ENCODE measurements around the gene SIM2. TPM values are rescaled to one million over a fixed set of nuclear protein-coding genes. Genes with fewer than 3 reads are reported as not detected.
A peak's percentile ranks its signal among the peaks of the same experiment; 100 is the strongest.

SIM2 gene
- total and polyA plus RNA-seq, 4 donors: not detected

DNA sequence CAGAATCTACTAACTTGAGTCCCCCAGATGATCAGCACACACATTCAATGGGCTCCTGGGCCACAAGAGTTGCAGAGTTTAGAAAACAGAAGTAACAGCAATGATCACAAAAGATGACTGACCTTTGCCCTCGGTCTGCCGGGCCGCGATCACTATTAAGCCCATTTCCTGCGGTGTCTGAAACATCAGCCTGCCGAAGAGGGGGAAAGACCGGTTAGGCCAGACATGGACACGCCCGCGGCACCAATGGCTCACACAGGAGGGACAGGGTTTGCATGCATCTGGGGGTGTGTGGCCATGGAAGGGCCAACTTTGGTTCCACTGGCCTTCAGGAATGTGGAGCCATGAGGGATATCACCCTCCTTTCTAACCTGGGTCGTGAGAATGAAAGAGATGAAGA, 68.2 kb downstream of the SIM2 start:
- intact Hi-C loops (cut with DNase I): no loop called here

DNA sequence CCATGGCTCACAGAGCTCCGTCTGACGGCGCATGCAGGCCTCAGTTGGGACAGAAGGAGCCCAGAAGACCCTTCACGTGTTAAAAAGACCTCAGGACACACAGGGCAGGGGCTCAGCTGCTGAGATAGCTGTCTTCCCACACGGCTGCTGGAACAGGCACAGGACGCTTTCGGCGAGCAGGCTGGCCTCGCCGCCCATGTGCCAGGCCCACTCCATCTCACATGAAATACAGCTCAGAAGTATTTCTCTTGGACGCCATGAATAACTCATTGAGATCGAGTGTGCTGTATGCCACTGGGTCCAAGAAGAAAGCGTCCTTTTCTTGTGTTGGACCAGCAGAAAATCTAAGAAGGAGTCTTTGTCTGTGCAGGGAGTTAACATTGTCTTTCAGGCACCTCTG, 69.6 kb downstream of the SIM2 start:
- ATAC-seq (ENCODE audit: low FRiP score): peak; percentile 36
- intact Hi-C loops (cut with DNase I): no loop called here
- 67 to 71% methylated on average over 13 of the region's 13 CpGs for whole genome bisulfite sequencing, 2 donors

More for the DNA sequence above, 68.2 kb downstream of the SIM2 start:
- DNase-seq (no peak), ATAC-seq (ENCODE audit: low FRiP score) (no peak)
- H3K27ac ChIP-seq (ENCODE audit: low read depth in 1 of 2, low read length in 2 of 2): no peak overlapping the region
- H3K27me3 ChIP-seq (ENCODE audit: control insufficient read depth in 1 of 2, insufficient read depth in 2 of 2, low read length in 1 of 2): no peaks in the 10 kb centered on the region
- H3K9me3 ChIP-seq (ENCODE audit: control insufficient read depth, low read length): no peaks in the 10 kb centered on the region
- no peak overlapping the region for H3K4me3 ChIP-seq (ENCODE audit: low read length in 2 of 2)
- H3K36me3 ChIP-seq (ENCODE audit: control insufficient read depth in 1 of 2, insufficient read depth in 2 of 2, low read length in 1 of 2): no peaks in the 10 kb centered on the region
- 93 to 94% methylated on average over 11 of the region's 11 CpGs for WGBS, 2 donors
- H3K4me1 ChIP-seq (ENCODE audit: control insufficient read depth in 1 of 2, insufficient read depth in 2 of 2, low read length in 2 of 2): no peaks in the 10 kb centered on the region

DNA sequence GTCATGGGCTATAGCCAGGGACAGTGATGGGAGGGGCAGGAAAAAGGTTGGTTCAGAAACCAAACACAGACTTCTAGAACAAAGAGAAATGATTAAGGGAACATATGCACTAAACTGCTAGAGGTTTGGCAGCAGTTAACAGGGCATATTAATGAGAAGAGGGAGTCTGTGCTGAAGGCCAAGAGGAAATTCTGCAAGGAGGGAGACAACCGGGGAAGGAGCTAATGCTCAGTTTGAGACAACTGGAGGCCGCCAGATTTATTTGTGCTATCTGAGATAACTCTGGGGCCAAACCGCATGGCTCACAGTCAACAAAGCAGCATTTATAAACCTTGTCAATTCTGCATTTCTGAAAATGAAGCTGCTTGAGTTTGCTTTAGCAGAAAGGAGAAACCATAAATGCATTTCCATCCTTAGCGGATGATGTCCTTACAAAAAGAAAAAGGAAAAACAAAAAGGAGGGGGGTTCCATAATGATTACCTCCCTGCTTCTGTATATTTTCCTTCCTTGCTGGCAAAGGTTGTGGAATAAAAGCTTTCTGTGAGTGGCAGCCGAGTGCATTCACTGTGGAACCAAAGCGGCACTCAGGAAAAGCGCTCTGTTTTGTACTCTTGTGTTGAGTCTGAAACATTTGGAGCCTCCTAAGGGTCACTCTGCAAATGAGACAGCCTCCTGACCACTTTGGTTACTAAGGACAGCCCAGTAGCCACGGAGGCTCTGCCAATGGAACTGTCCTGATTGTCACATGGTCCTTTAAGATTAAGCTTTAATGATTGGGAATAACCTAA, 70.3 kb downstream of the SIM2 start:
- no peaks in the 10 kb centered on the region for H3K9me3 ChIP-seq (ENCODE audit: control insufficient read depth, low read length)
- H3K27ac ChIP-seq (ENCODE audit: low read depth in 1 of 2, low read length in 2 of 2): no peak overlapping the region
- no peaks in the 10 kb centered on the region for H3K4me1 ChIP-seq (ENCODE audit: control insufficient read depth in 1 of 2, insufficient read depth in 2 of 2, low read length in 2 of 2)
- ATAC-seq (ENCODE audit: low FRiP score) (no peak), DNase-seq (no peak)
- no peaks in the 10 kb centered on the region for H3K27me3 ChIP-seq (ENCODE audit: control insufficient read depth in 1 of 2, insufficient read depth in 2 of 2, low read length in 1 of 2)
- WGBS, 2 donors: 61 to 72% methylated on average over 8 of the region's 8 CpGs
- no peaks in the 10 kb centered on the region for H3K36me3 ChIP-seq (ENCODE audit: control insufficient read depth in 1 of 2, insufficient read depth in 2 of 2, low read length in 1 of 2)
- intact Hi-C loops (cut with DNase I): no loop called here
- H3K4me3 ChIP-seq (ENCODE audit: low read length in 2 of 2): no peak overlapping the region

More for the DNA sequence above, 69.6 kb downstream of the SIM2 start:
- Histone ChIP-seq H3K4me3 (ENCODE audit: low read length in 2 of 2) (no peak overlapping the region), H3K9me3 (ENCODE audit: control insufficient read depth, low read length) (no peaks in the 10 kb centered on the region), H3K27me3 (ENCODE audit: control insufficient read depth in 1 of 2, insufficient read depth in 2 of 2, low read length in 1 of 2) (no peaks in the 10 kb centered on the region), H3K27ac (ENCODE audit: low read depth in 1 of 2, low read length in 2 of 2) (no peak overlapping the region), H3K4me1 (ENCODE audit: control insufficient read depth in 1 of 2, insufficient read depth in 2 of 2, low read length in 2 of 2) (no peaks in the 10 kb centered on the region), H3K36me3 (ENCODE audit: control insufficient read depth in 1 of 2, insufficient read depth in 2 of 2, low read length in 1 of 2) (no peaks in the 10 kb centered on the region)
- no peak for DNase-seq

DNA sequence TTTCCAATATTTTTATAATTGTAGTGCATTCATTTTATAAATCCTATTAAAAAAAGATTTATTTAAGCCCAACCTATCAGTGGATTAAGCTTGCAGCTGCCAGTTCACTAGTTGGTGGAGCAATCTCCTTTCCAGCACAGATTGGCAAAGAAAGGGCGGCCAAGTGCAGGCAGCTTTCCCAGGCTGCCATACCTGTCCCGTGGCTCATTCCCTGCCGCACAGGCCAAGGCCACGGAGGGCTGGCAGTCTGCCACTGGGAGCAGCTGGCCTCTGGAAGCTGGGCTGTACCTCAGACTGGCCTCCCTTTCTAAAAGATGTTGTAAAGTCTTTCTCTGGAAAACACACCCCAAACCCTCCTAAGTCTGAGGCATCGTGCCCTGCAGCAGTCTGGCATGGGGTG, 74.2 kb downstream of the SIM2 start:
- H3K27me3 ChIP-seq (ENCODE audit: control insufficient read depth in 1 of 2, insufficient read depth in 2 of 2, low read length in 1 of 2): no peaks in the 10 kb centered on the region
- ATAC-seq (ENCODE audit: low FRiP score) (peak; percentile 64), DNase-seq (peak; percentile 85 to 92)
- H3K27ac ChIP-seq (ENCODE audit: low read depth in 1 of 2, low read length in 2 of 2): no peak overlapping the region
- intact Hi-C loops (cut with DNase I): loop anchor here in 1 of 2 donors (10.0 kb wide), 1 partner anchor 152 kb away; no protein-coding TSS in a partner anchor
- no peaks in the 10 kb centered on the region for H3K36me3 ChIP-seq (ENCODE audit: control insufficient read depth in 1 of 2, insufficient read depth in 2 of 2, low read length in 1 of 2)
- no peaks in the 10 kb centered on the region for H3K4me1 ChIP-seq (ENCODE audit: control insufficient read depth in 1 of 2, insufficient read depth in 2 of 2, low read length in 2 of 2)
- no peak overlapping the region for H3K4me3 ChIP-seq (ENCODE audit: low read length in 2 of 2)
- WGBS, 2 donors: 7 to 8% methylated on average over 5 of the region's 5 CpGs
- no peaks in the 10 kb centered on the region for H3K9me3 ChIP-seq (ENCODE audit: control insufficient read depth, low read length)

DNA sequence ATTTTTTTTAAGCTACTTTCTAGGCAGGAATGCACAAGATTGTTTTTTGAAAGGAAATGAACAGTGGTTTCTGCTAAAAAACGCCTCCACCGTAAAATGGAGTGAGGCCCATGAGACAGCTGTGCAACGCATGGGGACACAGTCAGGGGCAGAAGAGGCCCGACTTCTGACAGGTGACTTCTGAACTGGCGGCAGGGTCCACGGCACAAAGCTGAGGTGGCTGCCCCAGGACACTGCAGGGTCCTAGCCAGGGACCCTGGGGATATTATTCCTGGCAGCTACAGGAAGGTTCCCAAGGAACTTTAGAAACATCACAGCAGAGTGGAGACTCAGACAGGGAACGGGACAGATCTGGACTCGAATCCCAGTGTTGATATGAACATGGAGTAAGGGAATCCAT, 75.1 kb downstream of the SIM2 start:
- no peak for DNase-seq
- ATAC-seq (ENCODE audit: low FRiP score): no peak
- no peak overlapping the region for H3K27ac ChIP-seq (ENCODE audit: low read depth in 1 of 2, low read length in 2 of 2)
- H3K36me3 ChIP-seq (ENCODE audit: control insufficient read depth in 1 of 2, insufficient read depth in 2 of 2, low read length in 1 of 2): no peaks in the 10 kb centered on the region
- H3K4me1 ChIP-seq (ENCODE audit: control insufficient read depth in 1 of 2, insufficient read depth in 2 of 2, low read length in 2 of 2): no peaks in the 10 kb centered on the region
- no peaks in the 10 kb centered on the region for H3K27me3 ChIP-seq (ENCODE audit: control insufficient read depth in 1 of 2, insufficient read depth in 2 of 2, low read length in 1 of 2)
- intact Hi-C loops (cut with DNase I): loop anchor here in 1 of 2 donors (10.0 kb wide), 1 partner anchor 151 kb away; no protein-coding TSS in a partner anchor
- H3K4me3 ChIP-seq (ENCODE audit: low read length in 2 of 2): no peak overlapping the region
- no peaks in the 10 kb centered on the region for H3K9me3 ChIP-seq (ENCODE audit: control insufficient read depth, low read length)
- 79 to 92% methylated on average over 8 of the region's 8 CpGs for WGBS, 2 donors

DNA sequence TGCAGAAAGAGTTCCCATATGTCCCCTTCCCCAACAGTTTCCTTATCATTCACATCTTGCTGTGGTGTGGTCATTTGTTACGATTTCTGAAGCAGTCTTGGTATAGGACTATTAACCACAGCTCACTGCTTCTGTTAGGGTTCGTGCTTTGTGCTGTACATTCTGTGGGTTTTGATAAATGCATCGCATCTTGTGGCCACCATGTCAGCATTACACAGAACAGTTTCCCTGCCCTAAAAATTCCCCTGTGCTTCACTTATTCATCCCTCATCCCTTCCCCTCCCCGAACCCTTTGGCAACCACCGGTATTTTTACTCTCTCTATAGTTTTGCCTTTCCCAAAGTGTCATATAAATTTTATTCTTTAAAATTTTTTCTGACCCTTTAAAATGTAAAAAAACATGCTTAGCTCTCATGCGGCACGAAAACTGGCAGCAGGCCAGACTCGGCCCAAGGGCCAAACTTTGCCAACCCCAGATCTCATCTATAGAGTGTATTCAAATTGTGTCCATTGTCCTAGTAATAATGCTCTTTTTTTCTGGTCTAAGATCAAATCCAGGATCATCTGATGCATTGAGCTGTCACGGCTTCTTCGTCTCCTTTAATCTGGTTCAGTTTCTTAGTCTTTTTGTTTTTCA, 78.2 kb downstream of the SIM2 start:
- no peaks in the 10 kb centered on the region for H3K27me3 ChIP-seq (ENCODE audit: control insufficient read depth in 1 of 2, insufficient read depth in 2 of 2, low read length in 1 of 2)
- no peak for DNase-seq
- no peak for ATAC-seq (ENCODE audit: low FRiP score)
- H3K9me3 ChIP-seq (ENCODE audit: control insufficient read depth, low read length): no peaks in the 10 kb centered on the region
- H3K27ac ChIP-seq (ENCODE audit: low read depth in 1 of 2, low read length in 2 of 2): no peak overlapping the region
- H3K36me3 ChIP-seq (ENCODE audit: control insufficient read depth in 1 of 2, insufficient read depth in 2 of 2, low read length in 1 of 2): no peaks in the 10 kb centered on the region
- WGBS, 2 donors: 51 to 53% methylated on average over 10 of the region's 10 CpGs
- no peak overlapping the region for H3K4me3 ChIP-seq (ENCODE audit: low read length in 2 of 2)
- intact Hi-C loops (cut with DNase I): loop anchor here in 1 of 2 donors (10.0 kb wide), 1 partner anchor 148 kb away; no protein-coding TSS in a partner anchor
- H3K4me1 ChIP-seq (ENCODE audit: control insufficient read depth in 1 of 2, insufficient read depth in 2 of 2, low read length in 2 of 2): no peaks in the 10 kb centered on the region

DNA sequence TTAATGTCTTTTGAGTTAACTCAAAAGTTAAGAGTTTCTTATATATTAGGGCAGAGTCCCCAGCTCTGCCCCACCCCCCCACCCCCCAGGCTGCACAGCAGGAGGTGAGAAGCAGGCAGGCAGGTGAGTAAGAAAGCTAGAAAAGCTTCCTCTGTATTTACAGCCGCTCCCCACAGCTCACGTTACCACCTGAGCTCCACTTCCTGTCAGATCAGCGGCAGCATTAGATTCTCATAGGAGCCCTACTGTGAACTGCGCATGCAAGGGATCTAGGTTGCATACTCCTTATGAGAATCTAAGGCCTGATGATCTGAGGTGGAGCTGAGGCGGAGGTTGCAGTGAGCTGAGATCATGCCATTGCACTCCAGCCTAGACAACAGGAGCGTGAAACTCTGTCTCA, 81.9 kb downstream of the SIM2 start:
- H3K27ac ChIP-seq (ENCODE audit: low read depth in 1 of 2, low read length in 2 of 2): no peak overlapping the region
- H3K36me3 ChIP-seq (ENCODE audit: control insufficient read depth in 1 of 2, insufficient read depth in 2 of 2, low read length in 1 of 2): no peaks in the 10 kb centered on the region
- H3K27me3 ChIP-seq (ENCODE audit: control insufficient read depth in 1 of 2, insufficient read depth in 2 of 2, low read length in 1 of 2): no peaks in the 10 kb centered on the region
- ATAC-seq (ENCODE audit: low FRiP score): no peak
- 81 to 96% methylated on average over 6 of the region's 6 CpGs for WGBS, 2 donors
- H3K4me3 ChIP-seq (ENCODE audit: low read length in 2 of 2): no peak overlapping the region
- DNase-seq: no peak
- no peaks in the 10 kb centered on the region for H3K4me1 ChIP-seq (ENCODE audit: control insufficient read depth in 1 of 2, insufficient read depth in 2 of 2, low read length in 2 of 2)
- intact Hi-C loops (cut with DNase I): no loop called here
- no peaks in the 10 kb centered on the region for H3K9me3 ChIP-seq (ENCODE audit: control insufficient read depth, low read length)

DNA sequence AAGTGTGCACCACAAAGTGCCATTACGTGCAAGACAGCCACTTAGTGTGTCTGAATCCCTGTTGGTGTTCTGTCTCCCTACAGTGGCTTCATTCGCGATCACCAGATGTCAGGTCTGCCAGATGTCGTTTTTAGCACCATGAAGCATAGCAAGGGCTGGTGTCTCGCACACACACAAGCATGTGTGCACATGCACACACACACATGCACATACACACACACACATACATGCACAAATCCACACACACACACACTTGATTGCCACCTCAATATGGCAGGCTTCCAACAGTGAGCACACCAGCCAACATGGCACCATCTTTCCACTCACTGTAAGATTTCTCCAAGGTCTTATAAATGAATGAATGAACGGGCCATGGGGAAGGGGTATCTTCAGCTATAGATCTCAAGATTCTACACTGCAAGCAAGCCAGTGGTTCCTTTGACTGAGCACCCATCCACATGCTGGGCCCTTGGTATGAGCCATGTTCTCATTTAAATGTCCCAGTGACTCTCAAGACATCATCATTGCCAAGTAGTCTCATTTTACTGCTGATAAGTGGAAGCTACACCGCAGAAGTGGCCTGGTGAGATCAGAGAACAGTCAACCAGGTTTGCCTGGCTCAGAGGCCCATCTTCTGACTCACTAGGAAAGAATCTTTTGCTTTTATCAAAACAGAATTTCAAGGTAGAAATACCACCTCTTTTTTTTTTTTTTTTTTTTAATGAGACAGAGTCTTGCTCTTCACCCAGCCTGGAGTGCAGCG, 84.9 kb downstream of the SIM2 start:
- no peak overlapping the region for H3K4me3 ChIP-seq (ENCODE audit: low read length in 2 of 2)
- no peaks in the 10 kb centered on the region for H3K36me3 ChIP-seq (ENCODE audit: control insufficient read depth in 1 of 2, insufficient read depth in 2 of 2, low read length in 1 of 2)
- WGBS, 2 donors: 94 to 95% methylated on average over 8 of the region's 8 CpGs
- H3K4me1 ChIP-seq (ENCODE audit: control insufficient read depth in 1 of 2, insufficient read depth in 2 of 2, low read length in 2 of 2): no peaks in the 10 kb centered on the region
- intact Hi-C loops (cut with DNase I): no loop called here
- no peak for DNase-seq
- H3K9me3 ChIP-seq (ENCODE audit: control insufficient read depth, low read length): no peaks in the 10 kb centered on the region
- ATAC-seq (ENCODE audit: low FRiP score): no peak
- no peak overlapping the region for H3K27ac ChIP-seq (ENCODE audit: low read depth in 1 of 2, low read length in 2 of 2)
- H3K27me3 ChIP-seq (ENCODE audit: control insufficient read depth in 1 of 2, insufficient read depth in 2 of 2, low read length in 1 of 2): no peaks in the 10 kb centered on the region
